HFF-Myc (cell line): ENCODE measurements around the gene KCNAB2.

Experiments
- DNase-seq: peaks from one replicate; pipeline ENCODE4 v3.0.0-alpha.2; 2011; ENCODE audit warnings: low read depth; ENCODE audit errors: extremely low read depth
- H3K4me3 ChIP-seq: replicated peaks from 2 replicates; pipeline ENCODE4 v1.5.1; 2011; ENCODE audit warnings: low read depth, mild to moderate bottlenecking, control low read depth, low read length
- TF ChIP-seq, protein P1 (sequence below): IDR thresholded peaks from 2 replicates; pipeline ENCODE4 v1.5.1; 2012; ENCODE audit warnings: mild to moderate bottlenecking, low read depth, low read length, control low read depth; ENCODE audit errors: missing control alignments

KCNAB2 gene

GRCh38 chr1:6039031-6039430 is 6.7 kb upstream of the KCNAB2 start:
- H3K4me3 ChIP-seq: no peak overlapping the region
- TF ChIP-seq, protein P1, sequence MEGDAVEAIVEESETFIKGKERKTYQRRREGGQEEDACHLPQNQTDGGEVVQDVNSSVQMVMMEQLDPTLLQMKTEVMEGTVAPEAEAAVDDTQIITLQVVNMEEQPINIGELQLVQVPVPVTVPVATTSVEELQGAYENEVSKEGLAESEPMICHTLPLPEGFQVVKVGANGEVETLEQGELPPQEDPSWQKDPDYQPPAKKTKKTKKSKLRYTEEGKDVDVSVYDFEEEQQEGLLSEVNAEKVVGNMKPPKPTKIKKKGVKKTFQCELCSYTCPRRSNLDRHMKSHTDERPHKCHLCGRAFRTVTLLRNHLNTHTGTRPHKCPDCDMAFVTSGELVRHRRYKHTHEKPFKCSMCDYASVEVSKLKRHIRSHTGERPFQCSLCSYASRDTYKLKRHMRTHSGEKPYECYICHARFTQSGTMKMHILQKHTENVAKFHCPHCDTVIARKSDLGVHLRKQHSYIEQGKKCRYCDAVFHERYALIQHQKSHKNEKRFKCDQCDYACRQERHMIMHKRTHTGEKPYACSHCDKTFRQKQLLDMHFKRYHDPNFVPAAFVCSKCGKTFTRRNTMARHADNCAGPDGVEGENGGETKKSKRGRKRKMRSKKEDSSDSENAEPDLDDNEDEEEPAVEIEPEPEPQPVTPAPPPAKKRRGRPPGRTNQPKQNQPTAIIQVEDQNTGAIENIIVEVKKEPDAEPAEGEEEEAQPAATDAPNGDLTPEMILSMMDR: no peak
- no peak for DNase-seq

DNA sequence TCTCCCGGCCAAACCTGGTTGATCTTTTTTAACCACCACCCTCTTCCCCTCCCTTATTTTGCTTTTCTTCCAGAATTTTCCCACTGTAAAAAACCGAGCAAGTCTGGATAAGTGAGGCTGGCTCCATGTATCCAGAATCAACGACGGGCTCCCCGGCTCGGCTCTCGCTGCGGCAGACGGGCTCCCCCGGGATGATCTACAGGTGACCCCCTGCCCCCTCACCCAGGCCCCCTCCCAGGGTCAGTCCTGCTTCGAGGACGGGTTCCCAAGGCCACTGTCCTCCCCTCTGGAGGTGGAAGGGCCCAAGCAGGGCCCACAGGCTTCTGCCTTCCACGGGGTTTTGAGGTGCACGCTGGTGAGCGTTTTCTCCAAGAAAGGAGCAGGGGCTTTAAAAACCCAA is 5.2 kb upstream of the KCNAB2 start:
- TF ChIP-seq, protein P1: no peak
- DNase-seq: no peak
- H3K4me3 ChIP-seq: no peak overlapping the region

DNA sequence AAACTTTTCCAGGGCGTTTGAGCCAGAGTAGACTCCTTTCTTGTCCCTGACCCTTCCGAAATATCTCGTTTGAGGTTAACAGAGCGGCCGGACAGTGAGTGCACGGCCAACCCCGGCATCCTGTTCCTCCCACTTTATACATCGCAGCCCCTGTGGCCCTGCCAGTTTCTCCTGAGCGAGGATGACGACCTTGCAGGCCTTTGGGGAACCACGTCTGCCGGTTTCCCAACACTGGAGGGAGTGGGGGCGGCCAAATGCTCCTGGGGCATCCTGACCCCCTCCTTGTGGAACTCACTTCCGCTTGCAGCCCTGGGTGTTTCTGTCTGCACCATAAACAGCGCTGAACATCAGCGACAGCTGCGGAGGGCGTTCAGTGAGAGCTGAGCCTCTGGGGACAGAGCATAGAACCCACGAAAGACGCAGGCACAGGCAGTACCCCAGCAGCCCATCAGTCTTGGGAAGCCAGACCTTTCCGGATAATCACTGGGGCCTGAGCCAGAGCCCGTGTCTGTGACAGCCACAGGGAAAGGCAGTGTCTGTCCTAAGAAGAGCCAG is 4.8 kb upstream of the KCNAB2 start:
- no peak overlapping the region for H3K4me3 ChIP-seq
- TF ChIP-seq, protein P1: no peak
- DNase-seq: no peak

- TF ChIP-seq, protein P1: peak; percentile 77
- DNase-seq: no peak
- H3K4me3 ChIP-seq: no peak overlapping the region
These were observed 4.1 kb upstream of the KCNAB2 start for GRCh38 chr1:6041432-6042062.

- TF ChIP-seq, protein P1: no peak
- H3K4me3 ChIP-seq: no peak overlapping the region
- no peak for DNase-seq
These were observed 2.1 kb upstream of the KCNAB2 start for GRCh38 chr1:6043561-6043960.

- H3K4me3 ChIP-seq: no peak overlapping the region
- no peak for DNase-seq
- TF ChIP-seq, protein P1: no peak
These were observed 1.1 kb upstream of the KCNAB2 start for GRCh38 chr1:6044481-6045109.

DNA sequence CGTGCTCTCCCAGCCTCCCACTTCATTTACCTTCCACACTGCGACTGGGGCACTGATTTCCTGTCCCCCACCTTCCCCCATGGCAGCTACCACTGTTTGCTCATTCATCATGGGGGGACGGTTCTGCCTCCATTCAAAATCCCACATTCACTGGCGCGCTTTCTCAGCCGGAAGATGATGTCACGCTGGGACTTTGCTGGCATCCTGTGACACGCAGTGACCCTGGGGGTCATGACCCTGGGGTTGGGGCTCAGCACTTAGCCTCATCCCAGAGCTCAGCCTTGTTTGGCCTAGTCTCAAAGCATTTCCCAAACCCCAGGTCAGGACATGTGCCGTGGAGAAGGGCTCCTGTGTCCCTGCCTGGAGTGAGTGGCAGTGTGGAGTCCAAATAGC is 582 bp upstream of the KCNAB2 start:
- TF ChIP-seq, protein P1: no peak
- no peak overlapping the region for H3K4me3 ChIP-seq
- no peak for DNase-seq
